Measurements from ENCODE around the gene ANO9.
"Not testable (repeated sequence)": the region's sequence is repeated elsewhere in the genome, so short reads cannot be mapped to it uniquely, and the experiment has no call there.

The ANO9 gene

GRCh38 chr11:432501-433100 lies 9.2 kb downstream of the ANO9 start:
- DNase-seq, result no peak

GRCh38 chr11:431921-432320 lies 9.9 kb downstream of the ANO9 start:
- no peak for DNase-seq

- no peak for DNase-seq
Measured at GRCh38 chr11:429931-430456, 11.8 kb downstream of the ANO9 start.

- no peak for DNase-seq
Measured at GRCh38 chr11:429391-429790, 12.4 kb downstream of the ANO9 start.

GRCh38 chr11:428295-428694 lies 13.5 kb downstream of the ANO9 start:
- DNase-seq, result no peak

- DNase-seq, result no peak
Measured at GRCh38 chr11:426851-427250, 15.0 kb downstream of the ANO9 start.

GRCh38 chr11:425301-425700 lies 16.5 kb downstream of the ANO9 start:
- DNase-seq, result no peak

- not testable (repeated sequence) for DNase-seq
Measured at GRCh38 chr11:424766-425165, 17.0 kb downstream of the ANO9 start.

- no peak for DNase-seq
Measured at GRCh38 chr11:424232-424631, 17.6 kb downstream of the ANO9 start.

- no peak for DNase-seq
Measured at GRCh38 chr11:422249-422656, 19.6 kb downstream of the ANO9 start.

GRCh38 chr11:420911-421321 lies 20.9 kb downstream of the ANO9 start:
- no peak for DNase-seq

- no peak for DNase-seq
Measured at GRCh38 chr11:420054-420910, 21.5 kb downstream of the ANO9 start.

GRCh38 chr11:419248-420005 lies 22.4 kb downstream of the ANO9 start:
- DNase-seq, result no peak

GRCh38 chr11:418343-419247 lies 23.2 kb downstream of the ANO9 start:
- DNase-seq, result no peak

GRCh38 chr11:417652-418342 lies 24.0 kb downstream of the ANO9 start:
- DNase-seq, result no peak

GRCh38 chr11:416757-417621 lies 24.8 kb downstream of the ANO9 start:
- DNase-seq, result peak; percentile 47

- no peak for DNase-seq
Measured at GRCh38 chr11:416051-416756, 25.6 kb downstream of the ANO9 start.

- no peak for DNase-seq
Measured at GRCh38 chr11:415640-416041, 26.2 kb downstream of the ANO9 start.

GRCh38 chr11:414318-414857 lies 27.4 kb downstream of the ANO9 start:
- no peak for DNase-seq
